ENCODE results near the gene RGS16.
A peak's percentile ranks its signal among the peaks of the same experiment; 100 is the strongest.
"Not testable (repeated sequence)": the region's sequence is repeated elsewhere in the genome, so short reads cannot be mapped to it uniquely, and the experiment has no call there.

RGS16 gene

GRCh38 chr1:182604175-182605164 lies at the start of gene RGS16:
Gene RGS16, minus strand, starts transcription at chr1:182604389. Its CDS starts 130 bp downstream, at chr1:182604259.
- peak in 1 of 2 experiments; percentile 4 for DNase-seq

GRCh38 chr1:182653986-182654385 lies 49.8 kb upstream of the RGS16 start:
- no peak for DNase-seq

- no peak for DNase-seq
Measured at GRCh38 chr1:182652933-182653332, 48.7 kb upstream of the RGS16 start.

GRCh38 chr1:182651339-182651724 lies 47.1 kb upstream of the RGS16 start:
- DNase-seq: no peak

GRCh38 chr1:182650678-182651338 lies 46.6 kb upstream of the RGS16 start:
- DNase-seq: no peak

GRCh38 chr1:182649041-182649440 lies 44.9 kb upstream of the RGS16 start:
- DNase-seq: no peak

GRCh38 chr1:182646739-182647138 lies 42.5 kb upstream of the RGS16 start:
- DNase-seq: no peak

GRCh38 chr1:182644886-182645285 lies 40.7 kb upstream of the RGS16 start:
- no peak for DNase-seq

- DNase-seq: no peak
Measured at GRCh38 chr1:182643699-182644098, 39.5 kb upstream of the RGS16 start.

GRCh38 chr1:182642461-182642860 lies 38.3 kb upstream of the RGS16 start:
- no peak for DNase-seq

GRCh38 chr1:182641561-182641960 lies 37.4 kb upstream of the RGS16 start:
- no peak for DNase-seq

GRCh38 chr1:182639330-182639729 lies 35.1 kb upstream of the RGS16 start:
- no peak for DNase-seq

GRCh38 chr1:182637769-182638168 lies 33.6 kb upstream of the RGS16 start:
- DNase-seq: no peak

- no peak for DNase-seq
Measured at GRCh38 chr1:182635871-182636270, 31.7 kb upstream of the RGS16 start.

- DNase-seq: no peak
Measured at GRCh38 chr1:182634306-182635072, 30.3 kb upstream of the RGS16 start.

- no peak for DNase-seq
Measured at GRCh38 chr1:182633657-182634281, 29.6 kb upstream of the RGS16 start.

GRCh38 chr1:182633031-182633430 lies 28.8 kb upstream of the RGS16 start:
- no peak for DNase-seq

GRCh38 chr1:182632441-182632857 lies 28.3 kb upstream of the RGS16 start:
- DNase-seq: not testable (repeated sequence)

- no peak for DNase-seq
Measured at GRCh38 chr1:182631954-182632353, 27.8 kb upstream of the RGS16 start.

GRCh38 chr1:182631053-182631677 lies 27.0 kb upstream of the RGS16 start:
- no peak for DNase-seq

GRCh38 chr1:182630586-182630985 lies 26.4 kb upstream of the RGS16 start:
- DNase-seq: no peak

GRCh38 chr1:182629499-182630096 lies 25.4 kb upstream of the RGS16 start:
- DNase-seq: no peak
